Measurements from ENCODE around the gene SEMA4B.

DNA sequence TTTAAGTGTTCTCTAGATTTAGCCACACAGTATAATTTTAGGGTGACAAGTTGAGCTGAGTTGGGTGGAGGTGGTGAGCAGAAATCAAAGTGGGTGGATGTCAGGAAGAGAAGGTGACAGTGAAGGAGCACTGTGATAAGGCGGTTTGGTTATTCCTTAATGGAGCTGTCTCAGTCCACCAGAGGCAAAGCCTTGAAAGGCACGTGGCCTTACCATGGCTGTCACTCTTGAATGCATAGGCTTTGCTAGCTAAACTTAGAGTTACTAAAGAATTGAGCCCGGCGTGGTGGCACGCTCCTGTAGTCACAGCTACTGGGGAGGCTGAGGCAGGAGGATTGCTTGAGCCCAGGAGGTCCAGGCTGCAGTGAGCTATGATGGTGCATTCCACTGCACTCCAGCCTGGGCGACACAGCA is 47.7 kb downstream of the SEMA4B start:
- TF ChIP-seq, protein P1, sequence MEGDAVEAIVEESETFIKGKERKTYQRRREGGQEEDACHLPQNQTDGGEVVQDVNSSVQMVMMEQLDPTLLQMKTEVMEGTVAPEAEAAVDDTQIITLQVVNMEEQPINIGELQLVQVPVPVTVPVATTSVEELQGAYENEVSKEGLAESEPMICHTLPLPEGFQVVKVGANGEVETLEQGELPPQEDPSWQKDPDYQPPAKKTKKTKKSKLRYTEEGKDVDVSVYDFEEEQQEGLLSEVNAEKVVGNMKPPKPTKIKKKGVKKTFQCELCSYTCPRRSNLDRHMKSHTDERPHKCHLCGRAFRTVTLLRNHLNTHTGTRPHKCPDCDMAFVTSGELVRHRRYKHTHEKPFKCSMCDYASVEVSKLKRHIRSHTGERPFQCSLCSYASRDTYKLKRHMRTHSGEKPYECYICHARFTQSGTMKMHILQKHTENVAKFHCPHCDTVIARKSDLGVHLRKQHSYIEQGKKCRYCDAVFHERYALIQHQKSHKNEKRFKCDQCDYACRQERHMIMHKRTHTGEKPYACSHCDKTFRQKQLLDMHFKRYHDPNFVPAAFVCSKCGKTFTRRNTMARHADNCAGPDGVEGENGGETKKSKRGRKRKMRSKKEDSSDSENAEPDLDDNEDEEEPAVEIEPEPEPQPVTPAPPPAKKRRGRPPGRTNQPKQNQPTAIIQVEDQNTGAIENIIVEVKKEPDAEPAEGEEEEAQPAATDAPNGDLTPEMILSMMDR (IDR thresholded peaks at IDR 0.05; ENCODE audit: low read depth, low read length, poor library complexity, severe bottlenecking): no peak
- no peak for TF ChIP-seq EZH2phosphoT487 (IDR thresholded peaks at IDR 0.05; ENCODE audit: borderline replicate concordance, low read length)
